Activated CD4-positive, CD25-positive, alpha-beta regulatory T cell (primary cell): ENCODE measurements around the gene KRTAP10-12.

Experiments
- DNase-seq, 4 experiments: peaks; one replicate each; lab custom pipeline; 2025; lab: John Stamatoyannopoulos, UW

The KRTAP10-12 gene

DNA sequence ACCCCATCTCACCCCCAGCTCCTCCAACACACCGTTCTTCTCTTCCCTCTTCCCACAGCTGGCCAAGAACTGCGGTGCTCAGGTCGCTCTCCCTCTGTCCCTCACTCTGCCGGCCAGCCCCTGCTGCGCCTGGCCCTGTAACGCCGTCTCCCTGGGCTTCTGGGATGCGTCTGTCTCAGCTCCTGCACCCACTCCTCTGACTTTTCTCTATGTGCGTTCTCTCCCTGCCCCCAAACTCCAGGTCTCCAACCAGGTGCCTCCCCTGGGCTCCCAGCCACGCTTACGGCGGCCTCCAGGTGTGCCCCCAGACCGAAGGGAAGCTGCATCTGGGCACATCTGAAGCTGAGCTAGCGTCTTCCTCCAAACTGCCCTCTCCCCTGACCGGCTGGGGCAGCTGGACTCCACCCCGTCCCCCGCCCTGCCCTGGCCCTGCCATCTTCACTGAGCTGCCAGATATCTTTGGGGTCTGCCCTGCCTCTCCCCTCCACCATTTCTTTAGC is 2.6 kb downstream of the KRTAP10-12 start:
- no peak for DNase-seq

DNA sequence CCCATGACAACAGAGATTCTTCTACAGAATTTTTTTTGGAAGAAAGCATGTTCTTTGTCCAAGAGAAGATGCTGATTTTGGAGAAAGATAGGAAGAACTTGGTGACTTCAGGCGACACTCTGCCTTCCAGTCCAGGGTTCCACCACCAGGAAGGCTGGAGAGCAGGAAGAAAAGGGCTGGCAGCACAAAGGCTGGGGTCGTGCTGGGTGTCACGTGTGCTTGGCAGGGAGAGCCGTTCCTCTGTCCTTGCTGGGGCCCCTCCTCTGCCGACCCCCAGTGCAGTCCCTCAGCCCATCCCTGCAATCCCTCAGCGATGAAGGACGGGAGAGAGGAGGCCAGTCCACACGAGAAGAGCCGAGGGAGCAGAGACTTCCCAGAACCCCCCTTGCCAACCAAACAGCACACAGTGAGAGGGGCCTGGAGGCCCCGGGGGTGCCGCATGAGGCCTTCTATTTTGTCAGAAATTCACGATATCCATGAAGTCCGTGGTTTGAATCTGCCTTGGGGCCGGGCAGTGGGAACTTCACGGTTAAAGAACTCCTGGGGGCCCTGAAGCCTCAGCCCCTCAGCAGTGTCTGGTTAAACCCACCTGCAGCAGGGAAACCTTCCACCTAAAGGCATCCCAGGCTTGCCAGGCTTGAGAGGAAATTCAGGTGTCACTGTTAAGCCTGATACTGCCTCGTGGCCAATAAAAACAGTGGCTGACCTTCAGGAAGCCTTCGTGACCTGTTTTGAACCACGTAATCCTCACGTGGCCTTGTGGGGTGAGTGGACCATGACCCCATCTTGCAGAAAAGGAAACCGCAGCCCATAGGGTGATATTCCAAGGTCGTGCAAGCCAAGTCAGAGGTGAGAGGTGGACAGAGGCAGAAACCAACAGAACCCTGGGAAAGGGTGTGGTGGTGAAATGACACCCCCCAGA is 3.4 kb downstream of the KRTAP10-12 start:
- DNase-seq, result no peak

DNA sequence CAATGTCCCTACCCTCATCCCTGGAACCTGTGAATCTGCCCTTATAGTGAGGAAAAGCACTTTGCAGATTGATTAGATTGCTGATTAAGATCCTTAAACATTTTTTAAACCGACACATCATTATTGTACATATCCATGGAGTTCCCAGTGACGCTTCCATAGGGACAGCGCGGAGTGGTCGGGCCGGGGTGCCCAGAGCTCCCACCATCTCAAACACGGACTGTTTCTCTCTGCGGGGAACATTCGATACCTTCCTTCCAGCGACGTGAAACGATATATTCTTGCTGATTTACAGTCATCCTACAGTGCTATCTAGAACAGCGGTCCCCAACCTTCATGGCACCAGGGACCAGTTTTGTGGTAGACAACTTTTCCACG is 4.0 kb downstream of the KRTAP10-12 start:
- DNase-seq, result no peak

DNA sequence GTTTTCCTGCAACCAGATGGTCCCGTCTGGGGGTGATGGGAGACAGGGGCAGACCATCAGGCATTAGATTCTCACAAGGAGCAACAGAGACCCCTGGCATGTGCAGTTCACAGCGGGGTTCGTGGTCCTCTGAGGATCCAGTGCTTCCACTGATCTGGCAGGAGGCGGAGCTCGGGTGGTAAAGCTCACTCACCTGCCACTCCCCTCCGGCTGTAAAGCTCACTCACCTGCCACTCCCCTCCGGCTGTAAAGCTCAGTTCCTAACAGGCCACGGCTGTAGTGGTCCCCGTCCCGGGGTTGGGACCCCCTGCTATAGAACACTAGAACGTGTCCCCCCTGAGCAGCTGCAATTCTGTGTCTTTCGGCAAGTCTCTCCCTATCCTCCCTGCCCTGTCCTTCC is 4.6 kb downstream of the KRTAP10-12 start:
- no peak for DNase-seq

DNA sequence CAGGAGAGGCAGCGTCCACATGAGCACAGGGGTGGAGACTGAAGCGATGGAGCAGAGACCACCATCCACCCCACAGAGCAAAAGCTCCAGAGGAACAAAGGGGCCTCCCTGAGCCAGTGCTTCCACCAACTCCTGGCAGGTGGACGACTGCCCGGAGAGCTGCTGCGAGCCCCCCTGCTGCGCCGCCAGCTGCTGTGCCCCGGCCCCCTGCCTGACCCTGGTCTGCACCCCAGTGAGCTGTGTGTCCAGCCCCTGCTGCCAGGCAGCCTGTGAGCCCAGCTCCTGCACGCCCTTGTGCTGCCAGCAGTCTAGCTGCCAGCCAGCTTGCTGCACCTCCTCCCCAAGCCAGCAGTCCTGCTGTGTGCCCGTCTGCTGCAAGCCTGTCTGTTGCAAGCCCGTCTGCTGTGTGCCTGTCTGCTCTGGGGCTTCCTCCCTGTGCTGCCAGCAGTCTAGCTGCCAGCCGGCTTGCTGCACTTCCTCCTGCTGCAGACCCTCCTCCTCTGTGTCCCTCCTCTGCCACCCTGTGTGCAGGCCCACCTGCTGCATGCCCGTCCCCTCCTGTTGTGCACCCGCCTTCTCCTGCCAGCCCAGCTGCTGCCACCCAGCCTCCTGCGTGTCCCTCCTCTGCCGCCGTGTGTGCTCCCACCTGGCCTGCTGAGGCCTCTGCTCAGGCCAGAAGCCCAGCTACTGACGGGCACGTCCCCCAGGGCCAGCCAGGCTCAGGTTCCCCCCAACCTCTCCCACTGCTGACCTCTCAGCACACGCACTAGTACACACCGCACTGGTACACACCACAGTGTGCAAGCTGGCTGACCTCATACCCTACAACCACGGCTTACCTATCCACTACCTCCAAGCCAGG is 5.4 kb downstream of the KRTAP10-12 start:
- no peak for DNase-seq

DNA sequence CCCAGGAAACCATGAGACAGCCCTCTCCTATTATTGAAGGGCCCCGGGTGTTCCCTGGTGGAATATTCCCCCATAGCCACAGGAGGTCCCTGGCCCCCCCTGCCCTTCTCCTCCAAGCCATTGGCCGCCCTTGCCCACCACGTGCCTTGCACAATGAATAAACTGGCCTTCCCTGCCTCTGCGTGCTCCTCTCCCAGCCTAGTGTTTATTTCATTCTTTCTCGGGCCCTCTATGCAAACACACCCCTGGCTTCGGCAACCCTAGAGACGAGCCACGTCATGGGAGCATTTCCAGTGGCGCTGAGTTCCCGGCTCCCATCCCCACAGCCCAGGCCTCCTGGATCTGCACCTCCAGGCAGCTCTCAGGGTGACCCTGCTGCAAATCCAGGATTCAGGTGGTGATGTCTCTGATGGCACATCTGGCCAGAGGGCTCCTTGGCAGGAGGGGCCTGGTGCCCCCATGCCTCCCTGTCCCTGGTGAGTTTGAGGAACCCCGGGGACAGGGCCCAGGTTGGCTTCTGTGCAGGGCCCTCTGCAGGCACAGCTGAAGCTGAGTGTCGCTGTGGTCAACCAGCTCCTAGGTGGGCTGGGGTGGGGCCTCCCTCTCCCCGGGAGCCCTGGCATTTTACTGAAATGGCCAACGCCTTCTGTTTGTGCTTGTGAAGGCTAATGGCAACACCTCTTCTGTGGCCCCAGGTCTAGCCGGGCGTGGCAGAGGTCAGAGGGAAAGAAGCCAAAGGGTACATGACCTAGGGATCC is 6.2 kb downstream of the KRTAP10-12 start:
- no peak for DNase-seq

DNA sequence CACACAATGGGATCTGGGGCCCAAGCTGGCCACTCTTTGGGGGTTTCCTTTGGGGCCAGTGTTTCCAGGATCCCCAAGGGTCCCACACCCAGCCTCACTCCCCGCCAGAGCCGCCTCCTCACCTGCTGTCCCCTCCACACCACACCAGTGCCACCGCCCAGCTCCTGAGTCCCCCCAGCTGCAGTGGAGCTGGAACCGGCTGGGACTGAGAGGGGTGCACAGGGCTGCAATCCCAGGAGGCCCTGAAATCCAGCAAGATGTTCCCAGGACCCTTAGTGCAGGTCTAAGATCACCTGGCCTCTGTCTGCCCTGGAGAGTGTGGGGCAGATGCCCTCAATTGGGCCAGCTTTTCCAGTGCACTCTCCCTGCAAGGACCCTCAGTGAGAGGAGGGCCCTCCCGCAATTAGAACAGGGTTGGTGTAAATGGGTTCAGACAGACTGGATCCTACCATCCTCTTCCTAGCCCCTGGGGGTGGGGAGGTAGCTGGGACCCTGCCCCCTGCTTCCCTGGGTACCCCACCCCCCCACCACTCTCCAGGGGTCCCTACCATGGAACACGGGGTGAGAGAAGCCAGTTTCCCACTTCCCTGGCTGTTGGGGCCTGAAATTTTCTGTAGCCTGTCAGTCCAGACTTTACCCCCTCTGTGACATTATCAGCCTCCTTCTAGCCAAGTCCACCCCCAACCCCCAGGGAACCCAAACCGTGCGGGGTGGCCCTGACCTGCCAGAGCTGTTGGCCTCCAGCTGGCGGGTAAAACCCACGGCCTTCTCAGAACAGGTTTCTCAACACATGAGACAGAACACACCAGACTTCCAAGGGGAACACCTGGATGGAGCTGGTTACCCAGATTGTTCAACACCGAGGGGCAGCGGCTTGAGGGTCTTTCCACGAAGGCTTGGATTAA is 7.0 kb downstream of the KRTAP10-12 start:
- DNase-seq, result no peak

DNA sequence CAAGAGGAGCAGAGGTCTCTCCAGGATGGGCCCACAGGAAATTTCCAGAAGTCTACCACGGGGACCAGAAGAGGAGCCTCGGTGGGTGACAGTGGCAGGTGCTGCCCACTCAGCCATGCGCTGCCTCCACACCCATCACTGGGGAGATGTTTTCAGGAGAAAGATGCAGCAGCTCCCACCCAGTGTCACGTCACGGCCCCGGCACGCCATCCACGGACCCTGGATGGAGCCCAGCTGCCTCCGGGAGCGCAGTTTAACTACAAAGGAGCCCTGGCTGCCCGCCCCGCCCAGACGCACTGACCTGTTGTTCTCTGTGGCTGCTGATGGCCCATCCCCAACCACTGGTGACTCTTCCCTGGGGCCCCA is 7.6 kb downstream of the KRTAP10-12 start:
- no peak for DNase-seq

DNA sequence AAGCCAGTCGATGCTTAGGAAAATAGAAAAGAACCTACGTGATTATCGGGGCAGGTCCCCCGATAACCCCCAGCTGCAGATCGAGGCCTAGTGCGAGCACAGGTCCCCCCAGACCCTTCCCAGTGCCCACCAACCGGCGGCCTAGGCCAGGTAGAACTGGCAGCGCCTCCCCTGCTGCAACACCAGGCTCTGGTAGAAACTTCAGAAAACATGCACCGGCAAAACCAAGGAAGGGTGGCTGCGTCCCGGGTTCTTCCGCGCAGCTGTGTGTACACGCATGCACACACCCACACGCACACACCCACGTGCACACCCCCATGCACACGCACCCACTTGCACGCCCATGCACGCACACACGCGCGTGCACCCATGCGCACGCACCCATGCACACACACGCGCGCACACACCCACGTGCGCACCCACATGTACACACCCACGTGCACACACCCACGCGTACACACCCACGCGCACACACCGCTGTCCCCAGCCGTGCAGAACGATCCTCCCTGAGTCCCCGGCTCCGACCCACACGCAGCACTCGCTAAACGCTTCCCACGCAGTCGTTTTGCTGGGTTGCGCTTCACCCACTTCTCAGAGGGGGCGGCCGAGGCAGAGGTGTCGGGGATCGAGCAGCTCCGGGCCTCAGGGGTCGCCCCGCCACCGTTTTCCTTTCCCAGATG is 9.2 kb downstream of the KRTAP10-12 start:
- DNase-seq, result no peak

DNA sequence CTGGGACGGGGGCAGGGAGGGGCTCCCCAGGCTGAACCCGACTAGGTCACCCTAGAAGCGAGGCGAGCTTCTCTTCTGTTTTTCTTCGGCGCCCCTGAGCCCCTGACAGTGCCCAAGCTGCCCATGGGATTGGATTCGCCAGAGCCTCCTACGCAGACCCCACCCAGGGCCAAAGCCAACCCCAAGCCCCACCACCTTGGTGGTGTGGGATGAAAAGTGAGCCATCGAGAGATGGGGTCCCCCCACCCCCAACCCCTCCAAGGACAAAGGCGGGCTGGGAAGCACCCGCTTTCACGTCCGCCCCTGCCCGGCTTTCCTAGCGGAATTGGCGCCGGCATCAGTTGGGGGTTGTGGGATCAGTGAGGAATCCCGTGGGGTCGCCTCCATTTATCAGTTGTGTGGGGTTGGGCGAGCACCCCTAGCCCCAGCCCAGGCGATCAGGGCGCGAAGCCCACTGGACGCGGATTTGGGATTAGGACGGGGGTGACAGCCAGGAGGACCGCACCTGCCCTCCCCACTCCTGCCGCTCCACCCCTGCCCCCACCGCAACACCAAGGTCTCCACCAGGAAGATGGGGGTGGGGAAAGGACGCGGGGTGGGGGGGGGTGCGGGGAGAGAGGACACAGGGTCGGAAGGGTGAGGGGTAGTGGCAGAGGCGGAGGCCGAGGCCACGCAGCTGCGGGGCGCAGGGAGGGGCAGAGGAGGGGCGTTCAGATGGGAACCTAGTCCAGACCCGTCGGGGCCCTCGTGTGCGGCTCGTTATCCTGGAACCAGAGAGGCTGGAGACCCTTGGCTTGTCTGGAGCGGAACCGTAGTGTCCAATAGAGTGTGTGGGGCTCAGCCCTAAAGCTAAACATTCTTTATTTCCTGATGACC is 10.0 kb downstream of the KRTAP10-12 start:
- no peak for DNase-seq

DNA sequence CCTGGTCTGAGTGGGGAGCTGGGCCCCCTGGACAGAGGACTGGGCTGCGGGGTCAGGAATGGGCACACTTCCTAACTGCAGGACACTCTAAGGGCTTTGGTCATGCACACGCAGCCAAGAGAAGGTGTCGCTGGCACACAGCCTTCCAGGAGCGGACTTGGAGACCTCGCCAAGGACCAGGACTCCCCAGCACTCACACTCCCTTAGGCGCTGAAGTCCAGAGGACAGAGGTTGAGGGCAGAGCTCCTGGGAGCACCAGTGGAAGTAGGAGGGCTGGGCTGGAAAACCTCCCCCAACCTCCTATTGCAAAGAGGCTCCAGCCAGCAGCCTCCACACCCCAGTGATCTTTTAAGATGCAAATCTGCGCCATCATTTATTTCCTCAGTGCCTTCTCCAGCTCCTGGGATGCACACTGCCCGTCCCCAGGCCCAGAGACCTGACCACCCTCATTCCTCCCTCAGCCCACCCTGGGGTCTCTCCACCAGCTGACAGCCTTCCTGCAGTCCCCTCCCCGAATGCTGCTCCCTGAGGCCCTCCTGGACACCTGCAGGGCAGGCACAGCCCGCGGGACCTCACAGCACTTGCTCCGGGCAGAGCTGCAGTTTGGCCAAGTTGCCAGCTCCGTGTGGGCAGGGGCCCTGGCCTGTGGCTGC is 11.4 kb downstream of the KRTAP10-12 start:
- DNase-seq, result no peak

DNA sequence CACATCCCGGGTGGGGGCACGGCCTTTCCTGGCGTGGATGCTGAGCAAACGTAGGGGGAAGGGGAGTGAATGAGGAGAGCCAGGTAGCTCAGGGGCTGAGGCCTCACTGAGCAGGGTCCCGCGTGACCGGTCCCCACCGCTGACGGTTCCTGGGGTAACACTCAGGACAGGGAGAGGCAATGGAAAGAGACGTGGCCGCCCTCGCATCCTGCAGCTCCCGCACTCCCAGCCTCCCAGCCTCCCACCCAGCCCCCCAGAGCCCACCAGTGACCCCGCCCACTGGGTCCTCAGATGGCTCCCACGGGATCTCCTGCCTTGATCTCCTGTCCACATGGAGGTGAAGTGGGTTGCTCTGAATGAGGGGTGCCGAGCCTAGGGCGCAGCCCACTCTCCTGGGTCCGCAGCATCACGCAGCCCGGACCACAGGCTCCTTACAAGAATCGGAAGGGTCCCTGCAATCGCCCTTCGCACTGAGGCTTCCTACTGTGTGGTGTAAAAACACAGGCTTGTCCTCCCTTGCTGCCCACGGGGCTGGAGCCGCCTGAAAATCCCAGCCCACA is 12.0 kb downstream of the KRTAP10-12 start:
- no peak for DNase-seq

DNA sequence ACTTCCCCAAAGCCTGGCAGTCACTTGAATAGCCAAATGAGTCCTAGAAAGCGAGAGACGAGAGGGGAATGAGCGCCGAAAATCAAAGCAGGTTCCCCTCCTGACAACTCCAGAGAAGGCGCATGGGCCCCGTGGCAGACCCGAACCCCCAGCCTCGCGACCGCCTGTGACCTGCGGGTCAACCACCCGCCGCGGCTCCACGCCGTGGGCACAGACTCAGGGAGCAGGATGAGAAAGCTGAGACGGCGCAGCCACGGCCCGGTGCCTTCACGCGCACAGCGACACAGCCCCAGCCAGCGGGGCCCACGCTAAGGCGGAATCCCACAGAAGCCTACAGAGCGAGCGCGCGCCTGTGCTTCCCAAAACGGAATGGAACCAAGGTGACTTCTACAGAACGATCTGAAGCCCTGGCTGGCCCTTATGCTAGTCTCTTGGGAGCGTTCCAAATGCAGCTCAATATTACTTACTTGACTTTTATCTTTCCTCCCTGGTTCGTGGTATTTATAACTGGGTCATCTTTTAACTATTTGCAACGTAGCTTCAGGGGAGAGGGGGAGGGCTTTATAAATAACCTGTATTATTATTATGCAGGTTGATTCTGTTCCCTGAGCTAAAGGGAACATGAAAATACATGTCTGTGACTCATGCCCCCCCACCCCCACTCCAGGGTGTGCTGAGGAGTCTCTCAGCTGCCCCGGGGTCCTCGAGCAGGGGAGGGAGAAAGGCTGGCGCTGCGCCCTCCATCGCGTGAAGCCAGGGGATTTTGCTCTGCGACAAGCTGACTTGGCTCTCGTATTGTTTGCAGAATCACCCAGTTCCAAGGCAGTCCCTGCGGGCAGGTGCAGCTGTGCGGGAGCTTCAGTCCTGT is 12.7 kb downstream of the KRTAP10-12 start:
- no peak for DNase-seq

DNA sequence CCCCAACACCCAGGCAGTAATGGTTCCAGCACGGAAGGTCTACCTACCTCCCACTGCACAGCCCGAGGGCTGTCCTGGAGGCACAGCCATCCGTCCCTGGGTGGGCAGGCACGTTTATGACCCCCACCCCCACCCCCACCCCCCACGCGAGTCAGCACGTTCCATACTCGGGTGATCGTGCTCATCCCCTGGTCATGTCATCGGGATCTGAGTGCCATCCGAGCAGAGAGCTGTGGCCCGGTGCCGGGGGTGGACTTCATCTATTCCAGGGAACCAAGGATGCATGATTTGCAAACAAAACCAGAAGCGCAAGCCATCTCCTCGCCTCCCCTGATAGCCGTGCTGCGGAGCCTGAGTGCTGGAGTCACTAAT is 13.3 kb downstream of the KRTAP10-12 start:
- DNase-seq, result no peak

DNA sequence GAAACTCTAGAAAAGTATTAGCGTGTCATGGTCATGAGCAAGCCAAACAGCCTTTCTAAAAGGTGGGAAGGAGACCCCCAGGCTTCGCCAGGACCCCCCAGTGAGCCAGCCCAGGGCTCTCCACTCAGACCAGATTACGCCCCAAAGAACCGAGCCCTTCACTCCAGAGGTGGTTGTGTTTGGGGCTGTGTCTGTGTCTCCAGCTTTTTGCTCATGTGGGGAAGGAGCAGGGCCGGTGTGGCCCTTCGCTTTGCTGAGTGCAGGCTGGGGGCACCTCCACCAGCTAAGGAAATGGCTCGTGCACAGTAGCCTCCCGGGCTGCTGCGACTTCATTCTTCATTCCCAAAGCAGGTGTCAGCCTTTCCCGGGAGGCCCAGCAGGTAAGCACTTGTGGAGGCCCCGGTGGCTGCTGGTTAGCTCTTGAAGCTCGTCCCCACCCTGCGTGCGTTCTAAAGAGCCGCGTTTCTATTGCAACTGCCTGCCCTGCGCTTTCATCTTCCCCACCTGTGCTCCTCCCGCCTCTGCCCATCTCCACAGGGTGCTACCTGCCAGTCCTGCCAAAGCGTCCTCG is 13.9 kb downstream of the KRTAP10-12 start:
- no peak for DNase-seq

DNA sequence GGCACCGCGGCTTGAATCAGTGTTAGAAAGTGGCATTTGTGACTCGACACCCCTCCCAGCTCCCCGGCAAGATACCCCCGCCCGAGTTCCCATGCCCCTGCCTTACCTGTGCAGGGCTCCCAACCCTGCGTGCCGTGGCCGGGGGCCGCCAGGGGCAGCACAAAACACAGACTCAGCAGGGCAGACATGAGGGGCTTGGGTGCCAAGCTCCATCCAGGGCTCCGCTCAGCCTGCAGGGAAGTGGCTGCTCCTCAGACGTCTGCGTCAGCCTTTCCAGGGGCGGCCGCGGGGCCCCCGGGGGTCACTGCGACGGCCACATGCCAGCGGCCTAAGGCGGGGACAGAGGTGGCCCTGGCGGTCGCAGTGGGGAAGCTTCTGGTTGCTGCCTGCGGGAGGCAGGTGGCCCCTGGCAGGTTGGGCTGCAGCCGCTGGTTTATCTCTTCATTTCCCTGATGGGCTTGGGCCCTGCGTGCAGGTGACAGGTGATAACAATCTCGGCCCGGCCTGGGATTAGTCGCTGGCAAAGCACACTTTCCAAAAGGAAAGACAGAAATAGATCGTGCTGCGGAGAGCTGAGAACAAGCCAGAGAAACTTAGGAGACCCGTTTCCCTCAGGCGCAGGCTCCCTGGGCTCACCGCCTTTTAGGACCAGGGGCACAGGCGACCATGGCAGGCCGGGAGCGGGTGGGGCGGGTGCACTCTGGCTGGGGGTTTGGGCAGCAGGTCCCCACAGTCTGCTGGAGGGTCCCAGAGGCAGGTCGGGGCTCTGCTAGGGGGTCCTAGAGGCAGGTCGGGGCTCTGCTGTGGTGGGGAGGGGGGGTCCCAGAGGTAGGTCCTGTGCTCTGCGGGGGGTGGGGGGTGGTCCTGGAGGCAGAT is 14.6 kb downstream of the KRTAP10-12 start, which contains the start of gene TSPEAR:
Gene TSPEAR, minus strand, starts transcription at position 246 of the 876 bp plus-strand sequence. Its CDS starts 58 bp downstream, at position 188.
- no peak for DNase-seq
